Islet precursor cell (in vitro differentiated cells): ENCODE data around the gene ZNF821.
"Not testable (repeated sequence)": the region's sequence is repeated elsewhere in the genome, so short reads cannot be mapped to it uniquely, and the experiment has no call there.

Source experiments
- DNase-seq: peaks from one replicate; pipeline ENCODE4 v3.0.0-alpha.2; 2018

The ZNF821 gene

GRCh38 chr16:71883849-71884638, at the start of gene ZNF821:
ZNF821 (minus strand) TSS chr16:71884182; CDS start chr16:71879946, 4,236 bp downstream.
- DNase-seq = peak; percentile 89

GRCh38 chr16:71933017-71933416, 49.0 kb upstream of the ZNF821 start:
- DNase-seq = no peak

- DNase-seq = no peak
These were observed 47.6 kb upstream of the ZNF821 start for GRCh38 chr16:71931599-71931998.

- DNase-seq = no peak
These were observed 47.0 kb upstream of the ZNF821 start for GRCh38 chr16:71931001-71931400.

GRCh38 chr16:71930013-71930563, 46.1 kb upstream of the ZNF821 start:
- no peak for DNase-seq

- DNase-seq = peak; percentile 68
These were observed 45.1 kb upstream of the ZNF821 start for GRCh38 chr16:71929048-71929447.

GRCh38 chr16:71927787-71928186, 43.8 kb upstream of the ZNF821 start:
- DNase-seq = peak; percentile 53

- peak; percentile 89 for DNase-seq
These were observed 43.4 kb upstream of the ZNF821 start for GRCh38 chr16:71927383-71927782.

GRCh38 chr16:71924710-71925109, 40.7 kb upstream of the ZNF821 start:
- no peak for DNase-seq

- DNase-seq = peak; percentile 64
These were observed 40.1 kb upstream of the ZNF821 start for GRCh38 chr16:71923941-71924690.

- DNase-seq = no peak
These were observed 36.7 kb upstream of the ZNF821 start for GRCh38 chr16:71920658-71921057.

GRCh38 chr16:71919035-71919434, 35.1 kb upstream of the ZNF821 start:
- DNase-seq = no peak

- peak; percentile 62 for DNase-seq
These were observed 33.9 kb upstream of the ZNF821 start for GRCh38 chr16:71917900-71918299.

GRCh38 chr16:71916397-71916920, 32.5 kb upstream of the ZNF821 start:
- no peak for DNase-seq

GRCh38 chr16:71915350-71915749, 31.4 kb upstream of the ZNF821 start:
- DNase-seq = no peak

- no peak for DNase-seq
These were observed 30.8 kb upstream of the ZNF821 start for GRCh38 chr16:71914802-71915201.

- no peak for DNase-seq
These were observed 28.7 kb upstream of the ZNF821 start for GRCh38 chr16:71912534-71913275.

GRCh38 chr16:71911121-71911520, 27.1 kb upstream of the ZNF821 start:
- DNase-seq = no peak

GRCh38 chr16:71905765-71906164, 21.8 kb upstream of the ZNF821 start:
- not testable (repeated sequence) for DNase-seq

- no peak for DNase-seq
These were observed 20.3 kb upstream of the ZNF821 start for GRCh38 chr16:71904239-71904638.

- DNase-seq = no peak
These were observed 19.6 kb upstream of the ZNF821 start for GRCh38 chr16:71903608-71904007.

- DNase-seq = no peak
These were observed 18.8 kb upstream of the ZNF821 start for GRCh38 chr16:71902656-71903365.
